HepG2 (cell line): ENCODE measurements around the gene POGK.

Source experiments
- EP300 ChIP-seq, 3 experiments: sonication (generic) in 1 of 3; formaldehyde crosslinking in 1 of 3; IDR thresholded peaks; 2 replicates each; pipeline versions ENCODE4 v1.5.1 to v1.6.1; 2011 to 2020; ENCODE audit warnings: low read depth in 2 of 3, low read length in 2 of 3, borderline replicate concordance in 1 of 3, improper control_type of control experiment in 1 of 3, mild to moderate bottlenecking in 1 of 3, missing genetic modification reagents in 1 of 3, moderate library complexity in 1 of 3
- FIP1L1 ChIP-seq: fragments of 200-400 bp; formaldehyde crosslinking; IDR thresholded peaks from 2 replicates; pipeline ENCODE4 v1.6.1; 2018; ENCODE audit warnings: low read depth, mild to moderate bottlenecking, low read length, moderate library complexity, borderline replicate concordance; ENCODE audit not compliant: insufficient read depth
- ZZZ3 ChIP-seq: sonication (generic); formaldehyde crosslinking; IDR thresholded peaks from 2 replicates; pipeline ENCODE4 v1.4.0; 2020; ENCODE audit warnings: missing genetic modification reagents, mild to moderate bottlenecking, borderline replicate concordance

DNA sequence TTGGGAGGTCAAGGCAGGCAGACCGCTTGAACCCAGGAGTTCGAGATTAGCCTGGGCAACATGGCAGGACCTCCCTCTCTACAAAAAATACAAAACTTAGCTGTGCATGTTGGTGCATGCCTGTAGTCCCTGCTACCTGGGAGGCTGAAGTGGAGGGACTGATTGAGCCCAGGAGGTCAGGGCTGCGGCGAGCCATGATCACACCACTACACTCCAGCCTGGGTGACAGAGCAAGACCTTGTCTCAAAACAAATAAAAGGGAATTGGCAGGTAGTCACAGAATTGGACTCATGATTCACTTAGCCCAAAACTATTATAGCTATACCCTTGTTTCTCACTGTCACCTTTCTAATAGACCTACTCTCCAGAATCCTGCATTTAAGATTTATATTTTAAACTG lies 31.3 kb downstream of the POGK start:
- TF ChIP-seq ZZZ3 (CRISPR knock-in tag), result no peak
- no peak for TF ChIP-seq EP300 (IDR thresholded peaks at IDR 0.05; ENCODE audit: low read depth in 2 of 2, low read length in 2 of 2)
- TF ChIP-seq EP300 (CRISPR knock-in tag; IDR thresholded peaks at IDR 0.05; ENCODE audit: borderline replicate concordance), result no peak
- TF ChIP-seq FIP1L1, result no peak
